GM19035 (cell line): ENCODE measurements around the gene GCNA.

Experiments
- ATAC-seq: cut with Tn5 transposase; IDR thresholded peaks from one replicate; pipeline ENCODE4 v1.9.1; 2021; ENCODE audit not compliant: unreplicated experiment

GCNA gene

GRCh38 chrX:71578253-71579135 lies at the start of gene GCNA:
Gene GCNA (plus strand): TSS chrX:71578437. CDS start chrX:71580822, 2,385 bp downstream.
- no peak for ATAC-seq

GRCh38 chrX:71532078-71532752 lies 46.0 kb upstream of the GCNA start:
- ATAC-seq, result peak; percentile 17

GRCh38 chrX:71532753-71533425 lies 45.3 kb upstream of the GCNA start, which contains the start of gene OGT:
Gene OGT (plus strand): TSS chrX:71533104. CDS start chrX:71533300, 196 bp downstream.
- ATAC-seq, result peak; percentile 76

- ATAC-seq, result no peak
Observed at GRCh38 chrX:71533516-71533850, 44.8 kb upstream of the GCNA start.

GRCh38 chrX:71533851-71534561 lies 44.2 kb upstream of the GCNA start:
- no peak for ATAC-seq

- ATAC-seq, result no peak
Observed at GRCh38 chrX:71534773-71535544, 43.3 kb upstream of the GCNA start.

GRCh38 chrX:71536285-71536684 lies 42.0 kb upstream of the GCNA start:
- ATAC-seq, result no peak

- ATAC-seq, result no peak
Observed at GRCh38 chrX:71537743-71538142, 40.5 kb upstream of the GCNA start.

GRCh38 chrX:71540801-71541200 lies 37.4 kb upstream of the GCNA start:
- peak; percentile 18 for ATAC-seq

- ATAC-seq, result peak; percentile 86
Observed at GRCh38 chrX:71541210-71542022, 36.8 kb upstream of the GCNA start.

- ATAC-seq, result no peak
Observed at GRCh38 chrX:71542411-71542810, 35.8 kb upstream of the GCNA start.

GRCh38 chrX:71542825-71543224 lies 35.4 kb upstream of the GCNA start:
- ATAC-seq, result no peak

- no peak for ATAC-seq
Observed at GRCh38 chrX:71543316-71543715, 34.9 kb upstream of the GCNA start.

GRCh38 chrX:71545364-71545763 lies 32.9 kb upstream of the GCNA start:
- ATAC-seq, result no peak

GRCh38 chrX:71546879-71547278 lies 31.4 kb upstream of the GCNA start:
- no peak for ATAC-seq

GRCh38 chrX:71547339-71547738 lies 30.9 kb upstream of the GCNA start:
- ATAC-seq, result no peak

GRCh38 chrX:71549986-71550385 lies 28.3 kb upstream of the GCNA start:
- no peak for ATAC-seq

GRCh38 chrX:71550578-71550977 lies 27.7 kb upstream of the GCNA start:
- ATAC-seq, result no peak

- ATAC-seq, result no peak
Observed at GRCh38 chrX:71556036-71556435, 22.2 kb upstream of the GCNA start.
